Neural cell (in vitro differentiated cells): ENCODE data around the gene TMEM207. TPM values are rescaled to one million over a fixed set of nuclear protein-coding genes. Genes with fewer than 3 reads are reported as not detected.

Experiments used
- H2AFZ ChIP-seq: fragments of 200-600, 300-800 bp; sonication (generic), shearing (Covaris generic); 2 replicates; pipeline ENCODE4 v1.6.0; 2014; ENCODE audit warnings: low read depth, mild to moderate bottlenecking, antibody characterized with exemption, low read length, moderate library complexity
- H3F3A ChIP-seq: fragments of 200-600 bp; shearing (Covaris generic); 2 replicates; pipeline ENCODE4 v1.6.1; 2016; ENCODE audit warnings: mild to moderate bottlenecking, moderate library complexity, mixed read lengths, antibody characterized with exemption, low read length; ENCODE audit not compliant: insufficient read depth, poor library complexity, severe bottlenecking
- H3K27ac ChIP-seq: fragments of 200-600, 300-800 bp; sonication (generic), shearing (Covaris generic); 2 replicates; pipeline ENCODE4 v1.5.1; 2014; ENCODE audit warnings: mild to moderate bottlenecking, low read length, moderate library complexity
- H3K27me3 ChIP-seq: fragments of 300-800, 200-600 bp; sonication (generic), shearing (Covaris generic); 2 replicates; pipeline ENCODE4 v1.6.0; 2014; ENCODE audit warnings: mild to moderate bottlenecking, low read depth, low read length, moderate library complexity; ENCODE audit not compliant: insufficient read depth
- H3K36me3 ChIP-seq: fragments of 300-800, 200-600 bp; sonication (generic), shearing (Covaris generic); 2 replicates; pipeline ENCODE4 v1.5.1; 2014; ENCODE audit warnings: mild to moderate bottlenecking, antibody characterized with exemption, low read length, moderate library complexity; ENCODE audit not compliant: insufficient read depth
- H3K4me2 ChIP-seq: fragments of 300-800, 200-600 bp; sonication (generic), shearing (Covaris generic); 2 replicates; pipeline ENCODE4 v1.6.0; 2014; ENCODE audit warnings: mild to moderate bottlenecking, low read length
- H3K4me3 ChIP-seq: fragments of 300-800, 200-600 bp; sonication (generic), shearing (Covaris generic); 2 replicates; pipeline ENCODE4 v1.5.1; 2014; ENCODE audit warnings: mild to moderate bottlenecking, low read length, moderate library complexity
- H3K79me2 ChIP-seq: fragments of 200-600 bp; shearing (Covaris generic); replicated peaks from 2 replicates; pipeline ENCODE4 v1.6.0; 2014; ENCODE audit warnings: mild to moderate bottlenecking, low read length, moderate library complexity; ENCODE audit not compliant: insufficient read depth
- H3K9ac ChIP-seq: fragments of 300-800, 200-600 bp; sonication (generic), shearing (Covaris generic); 2 replicates; pipeline ENCODE4 v1.6.1; 2016; ENCODE audit warnings: mild to moderate bottlenecking, low read length, mixed read lengths
- H3K9me2 ChIP-seq: fragments of 200-600 bp; shearing (Covaris generic); 2 replicates; pipeline ENCODE4 v1.6.1; 2016; ENCODE audit warnings: mild to moderate bottlenecking, low read length, mixed read lengths; ENCODE audit not compliant: insufficient read depth
- H3K9me3 ChIP-seq: fragments of 200-600, 300-800 bp; sonication (generic), shearing (Covaris generic); 2 replicates; pipeline ENCODE4 v1.6.1; 2016; ENCODE audit warnings: mild to moderate bottlenecking, mixed run types, low read length, moderate library complexity, mixed read lengths
- H4K20me1 ChIP-seq: fragments of 200-600 bp; shearing (Covaris generic); 2 replicates; pipeline ENCODE4 v1.6.1; 2016; ENCODE audit warnings: mild to moderate bottlenecking, mixed run types; ENCODE audit not compliant: insufficient read depth
- CTCF ChIP-seq: fragments of 450-650 bp; IDR thresholded peaks from 2 replicates; pipeline ENCODE4 v1.5.1; 2014; ENCODE audit warnings: antibody characterized with exemption, mild to moderate bottlenecking, moderate library complexity; ENCODE audit not compliant: poor library complexity, severe bottlenecking
- EP300 ChIP-seq: fragments of 450-650 bp; conservative IDR thresholded peaks from 2 replicates; pipeline ENCODE4 v1.6.1; 2014; ENCODE audit warnings: antibody characterized with exemption, mild to moderate bottlenecking, moderate library complexity; ENCODE audit not compliant: poor library complexity, severe bottlenecking
- EZH2 ChIP-seq: fragments of 200-600, 300-800 bp; shearing (Covaris generic), sonication (generic); IDR thresholded peaks from 2 replicates; pipeline ENCODE4 v1.6.1; 2014; ENCODE audit warnings: antibody characterized with exemption, low read length, borderline replicate concordance, mild to moderate bottlenecking; ENCODE audit not compliant: insufficient read depth, poor library complexity, severe bottlenecking
- MXI1 ChIP-seq: fragments of 450-650 bp; conservative IDR thresholded peaks from 2 replicates; pipeline ENCODE4 v1.6.1; 2014; ENCODE audit warnings: antibody characterized with exemption, mild to moderate bottlenecking; ENCODE audit not compliant: poor library complexity, severe bottlenecking
- POLR2AphosphoS5 ChIP-seq: IDR thresholded peaks from 2 replicates; pipeline ENCODE4 v1.6.1; 2012
- RAD21 ChIP-seq: fragments of 450-650 bp; conservative IDR thresholded peaks from 2 replicates; pipeline ENCODE4 v1.6.1; 2014; ENCODE audit warnings: antibody characterized with exemption, mild to moderate bottlenecking, moderate library complexity
- REST ChIP-seq: IDR thresholded peaks from 2 replicates; pipeline ENCODE4 v1.6.1; 2012; ENCODE audit warnings: borderline replicate concordance
- SMC3 ChIP-seq: fragments of 450-650 bp; conservative IDR thresholded peaks from 2 replicates; pipeline ENCODE4 v1.6.1; 2014; ENCODE audit warnings: antibody characterized with exemption, mild to moderate bottlenecking, moderate library complexity; ENCODE audit not compliant: poor library complexity
- TAF1 ChIP-seq: IDR thresholded peaks from 2 replicates; pipeline ENCODE4 v1.6.1; 2012; ENCODE audit warnings: low read depth
- polyA plus RNA-seq: library from polyadenylated mRNA; depleted of rRNA; stranded (reverse); fragments of >200 nt; gene quantifications from 2 replicates; pipeline ENCODE4 v1.2.3, GENCODE V29; 2014

Gene TMEM207
- polyA plus RNA-seq, 1 donor from 2014 or later: 0.27 TPM

- H3F3A ChIP-seq: no peaks in the 10 kb centered on the region
- no peaks in the 10 kb centered on the region for H3K79me2 ChIP-seq
- no peaks in the 10 kb centered on the region for H3K36me3 ChIP-seq
- H2AFZ ChIP-seq: no peak overlapping the region
- H4K20me1 ChIP-seq: no peaks in the 10 kb centered on the region
- H3K4me2 ChIP-seq: no peak overlapping the region
- H3K4me3 ChIP-seq: no peak overlapping the region
- H3K9me2 ChIP-seq: no peaks in the 10 kb centered on the region
- TF ChIP-seq EZH2 (no peak), POLR2AphosphoS5 (no peak), REST (no peak), MXI1 (no peak), TAF1 (no peak), EP300 (no peak), RAD21 (no peak), CTCF (no peak), SMC3 (no peak)
- H3K9ac ChIP-seq: no peak overlapping the region
- no peaks in the 10 kb centered on the region for H3K9me3 ChIP-seq
- no peaks in the 10 kb centered on the region for H3K27me3 ChIP-seq
- no peak overlapping the region for H3K27ac ChIP-seq
Measured at GRCh38 chr3:190448256-190448655, 1.4 kb downstream of the TMEM207 start.

- no peak overlapping the region for H2AFZ ChIP-seq
- no peak for TF ChIP-seq EZH2
- TF ChIP-seq RAD21: no peak
- no peak for TF ChIP-seq MXI1
- TF ChIP-seq SMC3: no peak
- no peak for TF ChIP-seq EP300
- no peak for TF ChIP-seq TAF1
- TF ChIP-seq REST: no peak
- no peak for TF ChIP-seq CTCF
- TF ChIP-seq POLR2AphosphoS5: no peak
Measured at GRCh38 chr3:190446573-190447279, 3.0 kb downstream of the TMEM207 start.

More at GRCh38 chr3:190446573-190447279, 3.0 kb downstream of the TMEM207 start:
- Histone ChIP-seq H3F3A (no peaks in the 10 kb centered on the region), H3K9ac (no peak overlapping the region), H4K20me1 (no peaks in the 10 kb centered on the region), H3K79me2 (no peaks in the 10 kb centered on the region), H3K4me2 (no peak overlapping the region), H3K27ac (no peak overlapping the region), H3K27me3 (no peaks in the 10 kb centered on the region), H3K36me3 (no peaks in the 10 kb centered on the region), H3K9me2 (no peaks in the 10 kb centered on the region), H3K4me3 (no peak overlapping the region), H3K9me3 (no peaks in the 10 kb centered on the region)
